Loucy (cell line): Measurements from ENCODE around the gene DOCK3.

Experiments used
- H2AFZ ChIP-seq: fragments of 200-600 bp; sonication (generic); 2 replicates; pipeline ENCODE4 v1.6.0; 2016; ENCODE audit warnings: antibody characterized with exemption, mild to moderate bottlenecking, low read length, moderate library complexity
- H3F3A ChIP-seq: fragments of 200-600 bp; 2 replicates; pipeline ENCODE4 v1.6.0; 2016; ENCODE audit warnings: antibody characterized with exemption, low read depth, mild to moderate bottlenecking
- H3K27me3 ChIP-seq: fragments of 200-600 bp; sonication (generic); 2 replicates; pipeline ENCODE4 v1.6.1; 2014; ENCODE audit warnings: low read length, mild to moderate bottlenecking; ENCODE audit not compliant: insufficient read depth, poor library complexity, severe bottlenecking
- H3K36me3 ChIP-seq: fragments of 200-600 bp; sonication (generic); 2 replicates; pipeline ENCODE4 v1.6.1; 2016; ENCODE audit warnings: low read length; ENCODE audit not compliant: insufficient read depth
- H3K4me1 ChIP-seq: fragments of 200-600 bp; sonication (generic); 2 replicates; pipeline ENCODE4 v1.5.1; 2014; ENCODE audit warnings: low read length, mild to moderate bottlenecking; ENCODE audit not compliant: insufficient read depth, poor library complexity, severe bottlenecking
- H3K4me2 ChIP-seq: fragments of 200-600 bp; sonication (generic); 2 replicates; pipeline ENCODE4 v1.6.0; 2014; ENCODE audit warnings: antibody characterized with exemption, low read length, low read depth, mild to moderate bottlenecking; ENCODE audit not compliant: poor library complexity, severe bottlenecking
- H3K4me3 ChIP-seq: fragments of 200-600 bp; sonication (generic); 2 replicates; pipeline ENCODE4 v1.5.1; 2014; ENCODE audit warnings: low read length, mild to moderate bottlenecking, mixed read lengths; ENCODE audit not compliant: poor library complexity, severe bottlenecking
- H3K79me2 ChIP-seq: fragments of 200-600 bp; sonication (generic); 2 replicates; pipeline ENCODE4 v1.6.1; 2014; ENCODE audit warnings: low read length; ENCODE audit not compliant: insufficient read depth
- H3K9ac ChIP-seq: fragments of 200-600 bp; sonication (generic); 2 replicates; pipeline ENCODE4 v1.6.0; 2014; ENCODE audit warnings: mild to moderate bottlenecking, low read depth, low read length, moderate library complexity; ENCODE audit not compliant: poor library complexity, severe bottlenecking
- H3K9me2 ChIP-seq: fragments of 200-600 bp; sonication (generic); replicated peaks from 2 replicates; pipeline ENCODE4 v1.6.1; 2016; ENCODE audit warnings: low read depth, low read length, mixed read lengths
- H3K9me3 ChIP-seq: fragments of 200-600 bp; sonication (generic); 2 replicates; pipeline ENCODE4 v1.6.1; 2014; ENCODE audit warnings: mild to moderate bottlenecking, antibody characterized with exemption, low read length, low read depth; ENCODE audit not compliant: insufficient read depth
- H4K20me1 ChIP-seq: fragments of 200-600 bp; sonication (generic); 2 replicates; pipeline ENCODE4 v1.6.0; 2014; ENCODE audit warnings: antibody characterized with exemption, low read length, mild to moderate bottlenecking; ENCODE audit not compliant: insufficient read depth, poor library complexity, severe bottlenecking
- EZH2phosphoT487 ChIP-seq: fragments of 200-600 bp; IDR thresholded peaks from 2 replicates; pipeline ENCODE4 v1.6.1; 2018; ENCODE audit warnings: antibody characterized with exemption, mild to moderate bottlenecking, moderate library complexity, borderline replicate concordance
- TF ChIP-seq, protein P1 (sequence below): fragments of 200-600 bp; sonication (generic); conservative IDR thresholded peaks from 2 replicates; pipeline ENCODE4 v1.5.1; 2014; ENCODE audit warnings: mild to moderate bottlenecking, antibody characterized with exemption, low read length

DOCK3 gene

DNA sequence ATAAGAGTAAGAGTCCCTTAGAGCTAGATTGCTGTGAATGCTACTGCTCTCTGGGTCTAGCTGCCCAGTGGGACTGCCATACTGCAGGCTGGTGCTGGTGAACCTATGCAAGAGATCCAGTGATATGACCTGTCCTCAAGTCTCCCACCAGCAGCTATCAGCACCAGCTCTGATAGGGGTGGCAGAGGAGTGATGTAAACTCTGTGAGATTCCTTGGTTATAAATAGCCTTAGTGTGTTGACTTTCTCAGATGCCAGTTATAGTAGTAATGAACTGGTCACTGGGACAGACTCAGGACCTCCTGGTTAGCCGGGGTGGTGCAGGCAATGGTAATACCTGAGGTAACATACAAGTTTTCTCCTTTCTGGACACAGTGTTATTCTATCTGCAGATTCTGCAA is 515.5 kb downstream of the DOCK3 start:
- no peaks in the 10 kb centered on the region for H3K79me2 ChIP-seq
- no peaks in the 10 kb centered on the region for H3K4me1 ChIP-seq
- H3K9ac ChIP-seq: no peak overlapping the region
- no peak overlapping the region for H3K4me3 ChIP-seq
- no peaks in the 10 kb centered on the region for H4K20me1 ChIP-seq
- H3K9me2 ChIP-seq: no peaks in the 10 kb centered on the region
- no peaks in the 10 kb centered on the region for H3K36me3 ChIP-seq
- no peaks in the 10 kb centered on the region for H3K9me3 ChIP-seq
- no peak overlapping the region for H3K4me2 ChIP-seq
- H2AFZ ChIP-seq: no peak overlapping the region
- no peaks in the 10 kb centered on the region for H3F3A ChIP-seq
- TF ChIP-seq, protein P1, sequence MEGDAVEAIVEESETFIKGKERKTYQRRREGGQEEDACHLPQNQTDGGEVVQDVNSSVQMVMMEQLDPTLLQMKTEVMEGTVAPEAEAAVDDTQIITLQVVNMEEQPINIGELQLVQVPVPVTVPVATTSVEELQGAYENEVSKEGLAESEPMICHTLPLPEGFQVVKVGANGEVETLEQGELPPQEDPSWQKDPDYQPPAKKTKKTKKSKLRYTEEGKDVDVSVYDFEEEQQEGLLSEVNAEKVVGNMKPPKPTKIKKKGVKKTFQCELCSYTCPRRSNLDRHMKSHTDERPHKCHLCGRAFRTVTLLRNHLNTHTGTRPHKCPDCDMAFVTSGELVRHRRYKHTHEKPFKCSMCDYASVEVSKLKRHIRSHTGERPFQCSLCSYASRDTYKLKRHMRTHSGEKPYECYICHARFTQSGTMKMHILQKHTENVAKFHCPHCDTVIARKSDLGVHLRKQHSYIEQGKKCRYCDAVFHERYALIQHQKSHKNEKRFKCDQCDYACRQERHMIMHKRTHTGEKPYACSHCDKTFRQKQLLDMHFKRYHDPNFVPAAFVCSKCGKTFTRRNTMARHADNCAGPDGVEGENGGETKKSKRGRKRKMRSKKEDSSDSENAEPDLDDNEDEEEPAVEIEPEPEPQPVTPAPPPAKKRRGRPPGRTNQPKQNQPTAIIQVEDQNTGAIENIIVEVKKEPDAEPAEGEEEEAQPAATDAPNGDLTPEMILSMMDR: no peak
- TF ChIP-seq EZH2phosphoT487: no peak
- H3K27me3 ChIP-seq: no peaks in the 10 kb centered on the region

DNA sequence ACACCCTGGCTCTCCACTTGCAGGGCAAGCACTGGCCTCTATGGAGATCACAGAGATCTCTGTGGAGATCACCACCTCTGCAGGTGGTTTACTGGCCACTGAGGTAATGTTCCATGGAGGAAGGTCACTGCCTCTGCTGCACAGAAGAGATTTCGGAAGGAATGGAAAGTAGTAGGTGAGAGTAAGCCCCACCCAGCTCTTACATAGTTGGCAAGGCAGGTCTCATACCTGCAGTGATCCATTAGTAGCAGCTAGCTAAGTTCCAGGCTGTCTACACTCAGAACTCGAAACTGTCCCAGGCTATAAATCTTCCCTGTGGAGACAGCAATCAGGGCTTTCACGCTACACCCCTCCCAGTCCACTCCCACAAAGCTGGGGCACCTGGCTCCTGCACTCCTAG is 516.1 kb downstream of the DOCK3 start:
- no peaks in the 10 kb centered on the region for H3K79me2 ChIP-seq

DNA sequence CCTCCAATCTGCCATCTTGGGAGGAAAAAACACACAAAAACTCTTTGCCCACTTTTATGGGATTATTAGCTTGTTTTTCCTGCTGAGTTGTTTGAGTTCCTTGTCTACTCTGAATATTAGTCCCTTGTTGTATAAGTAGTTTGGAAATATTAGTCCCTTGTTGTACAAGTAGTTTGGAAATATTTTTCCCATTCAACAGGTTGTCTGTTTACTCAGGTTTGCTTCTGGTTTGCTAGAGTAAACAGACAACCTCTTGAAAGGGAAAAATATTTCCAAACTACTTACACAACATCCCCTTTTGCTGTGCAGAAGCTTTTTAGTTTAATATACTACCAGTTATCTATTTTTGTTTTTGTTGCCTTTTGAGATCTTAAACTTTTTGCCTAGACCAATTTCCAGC is 517.0 kb downstream of the DOCK3 start:
- no peaks in the 10 kb centered on the region for H3F3A ChIP-seq
- no peak overlapping the region for H3K4me2 ChIP-seq
- no peak overlapping the region for H3K9ac ChIP-seq
- H3K9me2 ChIP-seq: no peaks in the 10 kb centered on the region
- no peaks in the 10 kb centered on the region for H3K79me2 ChIP-seq
- TF ChIP-seq, protein P1: no peak
- TF ChIP-seq EZH2phosphoT487: no peak
- no peaks in the 10 kb centered on the region for H3K9me3 ChIP-seq
- no peaks in the 10 kb centered on the region for H3K4me1 ChIP-seq
- H3K27me3 ChIP-seq: no peaks in the 10 kb centered on the region
- H2AFZ ChIP-seq: no peak overlapping the region
- H3K36me3 ChIP-seq: no peaks in the 10 kb centered on the region
- H4K20me1 ChIP-seq: no peaks in the 10 kb centered on the region
- H3K4me3 ChIP-seq: no peak overlapping the region

More for the DNA sequence above, 516.1 kb downstream of the DOCK3 start:
- Histone ChIP-seq H3K4me1 (no peaks in the 10 kb centered on the region), H3K9ac (no peak overlapping the region), H3K27me3 (no peaks in the 10 kb centered on the region), H3K36me3 (no peaks in the 10 kb centered on the region), H3K9me3 (no peaks in the 10 kb centered on the region), H3K4me3 (no peak overlapping the region), H4K20me1 (no peaks in the 10 kb centered on the region), H2AFZ (no peak overlapping the region), H3K4me2 (no peak overlapping the region), H3K9me2 (no peaks in the 10 kb centered on the region), H3F3A (no peaks in the 10 kb centered on the region)
- no peak for TF ChIP-seq EZH2phosphoT487
- TF ChIP-seq, protein P1: no peak
